ENCODE data around the gene AMHR2. TPM values are rescaled to one million over a fixed set of nuclear protein-coding genes. Genes with fewer than 3 reads are reported as not detected.
"Not testable (repeated sequence)": the region's sequence is repeated elsewhere in the genome, so short reads cannot be mapped to it uniquely, and the experiment has no call there.

Gene AMHR2
- polyA plus RNA-seq, 1 donor: 8.8 TPM

- H3K27me3 ChIP-seq (ENCODE audit: control insufficient read depth, insufficient read depth, low read length): no peaks in the 10 kb centered on the region
These were observed 7.5 kb downstream of the AMHR2 start for GRCh38 chr12:53431187-53431586.

GRCh38 chr12:53435326-53435725 is 11.7 kb downstream of the AMHR2 start:
- not testable (repeated sequence) for H3K36me3 ChIP-seq (ENCODE audit: control insufficient read depth, insufficient read depth, low read length); H3K4me1 ChIP-seq (ENCODE audit: control insufficient read depth, insufficient read depth, low read length); H3K9me3 ChIP-seq (ENCODE audit: control insufficient read depth, low read depth, low read length); H3K27ac ChIP-seq (ENCODE audit: low read length); H3K27me3 ChIP-seq (ENCODE audit: control insufficient read depth, insufficient read depth, low read length); H3K4me3 ChIP-seq (ENCODE audit: low read length); DNase-seq
- WGBS (ENCODE audit: insufficient coverage, low lambda C conversion rate): no CpG with 5 or more reads among the region's 9 CpGs

More at GRCh38 chr12:53431187-53431586, 7.5 kb downstream of the AMHR2 start:
- Histone ChIP-seq H3K27ac (ENCODE audit: low read length) (no peak overlapping the region), H3K4me1 (ENCODE audit: control insufficient read depth, insufficient read depth, low read length) (peaks cover 15% of the 10 kb centered on the region), H3K4me3 (ENCODE audit: low read length) (no peak overlapping the region), H3K9me3 (ENCODE audit: control insufficient read depth, low read depth, low read length) (no peaks in the 10 kb centered on the region), H3K36me3 (ENCODE audit: control insufficient read depth, insufficient read depth, low read length) (peaks cover 3% of the 10 kb centered on the region)
- no CpG with 5 or more reads among the region's 7 CpGs for WGBS (ENCODE audit: insufficient coverage, low lambda C conversion rate)
- DNase-seq: no peak

- H3K36me3 ChIP-seq (ENCODE audit: control insufficient read depth, insufficient read depth, low read length); H3K4me1 ChIP-seq (ENCODE audit: control insufficient read depth, insufficient read depth, low read length); H3K9me3 ChIP-seq (ENCODE audit: control insufficient read depth, low read depth, low read length); DNase-seq; H3K27ac ChIP-seq (ENCODE audit: low read length); H3K27me3 ChIP-seq (ENCODE audit: control insufficient read depth, insufficient read depth, low read length); H3K4me3 ChIP-seq (ENCODE audit: low read length): not testable (repeated sequence)
These were observed 15.9 kb downstream of the AMHR2 start for GRCh38 chr12:53439582-53439981.

GRCh38 chr12:53441040-53441833 is 17.6 kb downstream of the AMHR2 start, which contains the start of gene PRR13:
TSS of gene PRR13 (plus strand) at chr12:53441734. CDS start at chr12:53442715, 981 bp downstream.
- H3K27me3 ChIP-seq (ENCODE audit: control insufficient read depth, insufficient read depth, low read length): no peaks in the 10 kb centered on the region
- peaks cover 15% of the 10 kb centered on the region for H3K4me1 ChIP-seq (ENCODE audit: control insufficient read depth, insufficient read depth, low read length)
- H3K27ac ChIP-seq (ENCODE audit: low read length): peak within 1 kb of the TSS; percentile 91
- no CpG with 5 or more reads among the region's 31 CpGs for WGBS (ENCODE audit: insufficient coverage, low lambda C conversion rate)
- H3K36me3 ChIP-seq (ENCODE audit: control insufficient read depth, insufficient read depth, low read length): peaks cover 17% of the 10 kb centered on the region
- DNase-seq: peak; percentile 99 to 100
- no peaks in the 10 kb centered on the region for H3K9me3 ChIP-seq (ENCODE audit: control insufficient read depth, low read depth, low read length)
- H3K4me3 ChIP-seq (ENCODE audit: low read length): peak within 1 kb of the TSS; percentile 76

GRCh38 chr12:53443955-53444354 is 20.3 kb downstream of the AMHR2 start:
- Histone ChIP-seq H3K27me3 (ENCODE audit: control insufficient read depth, insufficient read depth, low read length) (no peaks in the 10 kb centered on the region), H3K36me3 (ENCODE audit: control insufficient read depth, insufficient read depth, low read length) (peaks cover 23% of the 10 kb centered on the region), H3K4me1 (ENCODE audit: control insufficient read depth, insufficient read depth, low read length) (peaks cover 15% of the 10 kb centered on the region), H3K4me3 (ENCODE audit: low read length) (peak overlapping the region; percentile 33), H3K27ac (ENCODE audit: low read length) (peak overlapping the region; percentile 73), H3K9me3 (ENCODE audit: control insufficient read depth, low read depth, low read length) (no peaks in the 10 kb centered on the region)
- DNase-seq: peak; percentile 68 to 85
- WGBS (ENCODE audit: insufficient coverage, low lambda C conversion rate): no CpG with 5 or more reads among the region's 4 CpGs

- 80% methylated on average over 1 of the region's 11 CpGs for WGBS (ENCODE audit: insufficient coverage, low lambda C conversion rate)
- Histone ChIP-seq H3K36me3 (ENCODE audit: control insufficient read depth, insufficient read depth, low read length) (peaks cover 23% of the 10 kb centered on the region), H3K4me3 (ENCODE audit: low read length) (peak overlapping the region; percentile 25), H3K27ac (ENCODE audit: low read length) (peak overlapping the region; percentile 43), H3K4me1 (ENCODE audit: control insufficient read depth, insufficient read depth, low read length) (peaks cover 15% of the 10 kb centered on the region)
- not testable (repeated sequence) for H3K9me3 ChIP-seq (ENCODE audit: control insufficient read depth, low read depth, low read length); H3K27me3 ChIP-seq (ENCODE audit: control insufficient read depth, insufficient read depth, low read length); DNase-seq
These were observed 21.1 kb downstream of the AMHR2 start for GRCh38 chr12:53444593-53445325.

- Histone ChIP-seq H3K27me3 (ENCODE audit: control insufficient read depth, insufficient read depth, low read length) (no peaks in the 10 kb centered on the region), H3K9me3 (ENCODE audit: control insufficient read depth, low read depth, low read length) (no peaks in the 10 kb centered on the region), H3K36me3 (ENCODE audit: control insufficient read depth, insufficient read depth, low read length) (peaks cover 26% of the 10 kb centered on the region), H3K4me3 (ENCODE audit: low read length) (no peak overlapping the region), H3K27ac (ENCODE audit: low read length) (no peak overlapping the region), H3K4me1 (ENCODE audit: control insufficient read depth, insufficient read depth, low read length) (peaks cover 7% of the 10 kb centered on the region)
- no peak for DNase-seq
- no CpG with 5 or more reads among the region's 7 CpGs for WGBS (ENCODE audit: insufficient coverage, low lambda C conversion rate)
These were observed 27.3 kb downstream of the AMHR2 start for GRCh38 chr12:53450936-53451335.

- DNase-seq: peak; percentile 99
- H3K4me3 ChIP-seq (ENCODE audit: low read length): peak within 1 kb of the TSS; percentile 82
- 0% methylated on average over 2 of the region's 32 CpGs for WGBS (ENCODE audit: insufficient coverage, low lambda C conversion rate)
- H3K36me3 ChIP-seq (ENCODE audit: control insufficient read depth, insufficient read depth, low read length): peaks cover 32% of the 10 kb centered on the region
- H3K27ac ChIP-seq (ENCODE audit: low read length): peak within 1 kb of the TSS; percentile 93
- H3K27me3 ChIP-seq (ENCODE audit: control insufficient read depth, insufficient read depth, low read length): no peaks in the 10 kb centered on the region
- peaks cover 7% of the 10 kb centered on the region for H3K4me1 ChIP-seq (ENCODE audit: control insufficient read depth, insufficient read depth, low read length)
- H3K9me3 ChIP-seq (ENCODE audit: control insufficient read depth, low read depth, low read length): no peaks in the 10 kb centered on the region
These were observed 28.1 kb downstream of the AMHR2 start, which contains the start of gene PCBP2 for GRCh38 chr12:53451661-53452158. TSS of gene PCBP2 (plus strand) at chr12:53452102. CDS start at chr12:53454801, 2,699 bp downstream.

GRCh38 chr12:53452159-53453077 is 28.8 kb downstream of the AMHR2 start:
- no peaks in the 10 kb centered on the region for H3K27me3 ChIP-seq (ENCODE audit: control insufficient read depth, insufficient read depth, low read length)
- no CpG with 5 or more reads among the region's 82 CpGs for WGBS (ENCODE audit: insufficient coverage, low lambda C conversion rate)
- peak overlapping the region; percentile 93 for H3K27ac ChIP-seq (ENCODE audit: low read length)
- H3K36me3 ChIP-seq (ENCODE audit: control insufficient read depth, insufficient read depth, low read length): peaks cover 39% of the 10 kb centered on the region
- peak; percentile 72 to 89 for DNase-seq
- H3K4me1 ChIP-seq (ENCODE audit: control insufficient read depth, insufficient read depth, low read length): peaks cover 7% of the 10 kb centered on the region
- H3K9me3 ChIP-seq (ENCODE audit: control insufficient read depth, low read depth, low read length): no peaks in the 10 kb centered on the region
- H3K4me3 ChIP-seq (ENCODE audit: low read length): peak overlapping the region; percentile 82
